ENCODE data around the gene NLRP6.
A peak's percentile ranks its signal among the peaks of the same experiment; 100 is the strongest.

NLRP6 gene

GRCh38 chr11:292211-293121 lies 14.3 kb downstream of the NLRP6 start:
- H3K9me3 ChIP-seq (ENCODE audit: control insufficient read depth in 2 of 2, low read length in 2 of 2): no peaks in the 10 kb centered on the region

GRCh38 chr11:293271-293851 lies 15.2 kb downstream of the NLRP6 start:
- peaks cover 5 to 7% of the 10 kb centered on the region in 2 donors for H3K27me3 ChIP-seq (ENCODE audit: control insufficient read depth in 2 of 2, insufficient read depth in 2 of 2, low read length in 2 of 2)
- H3K9me3 ChIP-seq (ENCODE audit: control insufficient read depth in 2 of 2, low read length in 2 of 2): no peaks in the 10 kb centered on the region
- H3K36me3 ChIP-seq (ENCODE audit: control insufficient read depth in 2 of 2, insufficient read depth in 2 of 2, low read length in 2 of 2): no peaks in the 10 kb centered on the region
- no peak overlapping the region for H3K9ac ChIP-seq (ENCODE audit: low read depth in 1 of 2, low read length in 2 of 2)
- H3K27ac ChIP-seq (ENCODE audit: low read depth in 2 of 2, low read length in 2 of 2): no peak overlapping the region
- no peak overlapping the region for H3K4me3 ChIP-seq (ENCODE audit: low read length in 2 of 2)
- H3K4me1 ChIP-seq (ENCODE audit: control insufficient read depth in 2 of 2, insufficient read depth in 2 of 2, low read length in 2 of 2): peaks cover 7% of the 10 kb centered on the region in 2 donors

More at GRCh38 chr11:292211-293121, 14.3 kb downstream of the NLRP6 start:
- Histone ChIP-seq H3K4me1 (ENCODE audit: control insufficient read depth in 2 of 2, insufficient read depth in 2 of 2, low read length in 2 of 2) (peaks cover 12 to 14% of the 10 kb centered on the region in 2 donors), H3K27me3 (ENCODE audit: control insufficient read depth in 2 of 2, insufficient read depth in 2 of 2, low read length in 2 of 2) (peaks cover 2 to 10% of the 10 kb centered on the region in 2 donors), H3K27ac (ENCODE audit: low read depth in 2 of 2, low read length in 2 of 2) (no peak overlapping the region), H3K4me3 (ENCODE audit: low read length in 2 of 2) (no peak overlapping the region), H3K36me3 (ENCODE audit: control insufficient read depth in 2 of 2, insufficient read depth in 2 of 2, low read length in 2 of 2) (no peaks in the 10 kb centered on the region), H3K9ac (ENCODE audit: low read depth in 1 of 2, low read length in 2 of 2) (no peak overlapping the region)

GRCh38 chr11:293852-294661 lies 15.8 kb downstream of the NLRP6 start:
- H3K9me3 ChIP-seq (ENCODE audit: control insufficient read depth in 2 of 2, low read length in 2 of 2): no peaks in the 10 kb centered on the region
- no peak overlapping the region for H3K9ac ChIP-seq (ENCODE audit: low read depth in 1 of 2, low read length in 2 of 2)
- no peaks in the 10 kb centered on the region for H3K36me3 ChIP-seq (ENCODE audit: control insufficient read depth in 2 of 2, insufficient read depth in 2 of 2, low read length in 2 of 2)
- peaks cover 5 to 6% of the 10 kb centered on the region in 2 donors for H3K27me3 ChIP-seq (ENCODE audit: control insufficient read depth in 2 of 2, insufficient read depth in 2 of 2, low read length in 2 of 2)
- no peak overlapping the region for H3K27ac ChIP-seq (ENCODE audit: low read depth in 2 of 2, low read length in 2 of 2)
- H3K4me1 ChIP-seq (ENCODE audit: control insufficient read depth in 2 of 2, insufficient read depth in 2 of 2, low read length in 2 of 2): peaks cover 6% of the 10 kb centered on the region in 2 donors
- H3K4me3 ChIP-seq (ENCODE audit: low read length in 2 of 2): no peak overlapping the region

GRCh38 chr11:294780-295179 lies 16.6 kb downstream of the NLRP6 start:
- Histone ChIP-seq H3K4me3 (ENCODE audit: low read length in 2 of 2) (no peak overlapping the region), H3K27me3 (ENCODE audit: control insufficient read depth in 2 of 2, insufficient read depth in 2 of 2, low read length in 2 of 2) (peaks cover 5 to 6% of the 10 kb centered on the region in 2 donors)

GRCh38 chr11:295351-296170 lies 17.4 kb downstream of the NLRP6 start:
- no peak overlapping the region for H3K4me3 ChIP-seq (ENCODE audit: low read length in 2 of 2)
- no peak overlapping the region for H3K27ac ChIP-seq (ENCODE audit: low read depth in 2 of 2, low read length in 2 of 2)
- no peaks in the 10 kb centered on the region for H3K9me3 ChIP-seq (ENCODE audit: control insufficient read depth in 2 of 2, low read length in 2 of 2)
- no peaks in the 10 kb centered on the region for H3K4me1 ChIP-seq (ENCODE audit: control insufficient read depth in 2 of 2, insufficient read depth in 2 of 2, low read length in 2 of 2)
- peaks cover 9 to 12% of the 10 kb centered on the region in 2 donors for H3K27me3 ChIP-seq (ENCODE audit: control insufficient read depth in 2 of 2, insufficient read depth in 2 of 2, low read length in 2 of 2)
- no peaks in the 10 kb centered on the region for H3K36me3 ChIP-seq (ENCODE audit: control insufficient read depth in 2 of 2, insufficient read depth in 2 of 2, low read length in 2 of 2)
- H3K9ac ChIP-seq (ENCODE audit: low read depth in 1 of 2, low read length in 2 of 2): no peak overlapping the region

More at GRCh38 chr11:294780-295179, 16.6 kb downstream of the NLRP6 start:
- Histone ChIP-seq H3K36me3 (ENCODE audit: control insufficient read depth in 2 of 2, insufficient read depth in 2 of 2, low read length in 2 of 2) (no peaks in the 10 kb centered on the region), H3K9ac (ENCODE audit: low read depth in 1 of 2, low read length in 2 of 2) (no peak overlapping the region), H3K4me1 (ENCODE audit: control insufficient read depth in 2 of 2, insufficient read depth in 2 of 2, low read length in 2 of 2) (peaks cover 2% of the 10 kb centered on the region in 2 donors), H3K27ac (ENCODE audit: low read depth in 2 of 2, low read length in 2 of 2) (no peak overlapping the region), H3K9me3 (ENCODE audit: control insufficient read depth in 2 of 2, low read length in 2 of 2) (no peaks in the 10 kb centered on the region)

- H3K36me3 ChIP-seq (ENCODE audit: control insufficient read depth in 2 of 2, insufficient read depth in 2 of 2, low read length in 2 of 2): no peaks in the 10 kb centered on the region
- no peaks in the 10 kb centered on the region for H3K9me3 ChIP-seq (ENCODE audit: control insufficient read depth in 2 of 2, low read length in 2 of 2)
- no peak overlapping the region for H3K9ac ChIP-seq (ENCODE audit: low read depth in 1 of 2, low read length in 2 of 2)
- H3K4me1 ChIP-seq (ENCODE audit: control insufficient read depth in 2 of 2, insufficient read depth in 2 of 2, low read length in 2 of 2): no peaks in the 10 kb centered on the region
- H3K27ac ChIP-seq (ENCODE audit: low read depth in 2 of 2, low read length in 2 of 2): no peak overlapping the region
- H3K27me3 ChIP-seq (ENCODE audit: control insufficient read depth in 2 of 2, insufficient read depth in 2 of 2, low read length in 2 of 2): peaks cover 9 to 13% of the 10 kb centered on the region in 2 donors
- no peak overlapping the region for H3K4me3 ChIP-seq (ENCODE audit: low read length in 2 of 2)
These were observed 18.2 kb downstream of the NLRP6 start for GRCh38 chr11:296171-297050.

GRCh38 chr11:297051-297585 lies 18.9 kb downstream of the NLRP6 start:
- H3K4me3 ChIP-seq (ENCODE audit: low read length in 2 of 2): no peak overlapping the region
- H3K27ac ChIP-seq (ENCODE audit: low read depth in 2 of 2, low read length in 2 of 2): peak overlapping the region in 1 of 2 donors; percentile 4
- no peaks in the 10 kb centered on the region for H3K9me3 ChIP-seq (ENCODE audit: control insufficient read depth in 2 of 2, low read length in 2 of 2)
- H3K27me3 ChIP-seq (ENCODE audit: control insufficient read depth in 2 of 2, insufficient read depth in 2 of 2, low read length in 2 of 2): peaks cover 9 to 13% of the 10 kb centered on the region in 2 donors
- H3K4me1 ChIP-seq (ENCODE audit: control insufficient read depth in 2 of 2, insufficient read depth in 2 of 2, low read length in 2 of 2): no peaks in the 10 kb centered on the region
- H3K9ac ChIP-seq (ENCODE audit: low read depth in 1 of 2, low read length in 2 of 2): no peak overlapping the region
- no peaks in the 10 kb centered on the region for H3K36me3 ChIP-seq (ENCODE audit: control insufficient read depth in 2 of 2, insufficient read depth in 2 of 2, low read length in 2 of 2)

- H3K4me1 ChIP-seq (ENCODE audit: control insufficient read depth in 2 of 2, insufficient read depth in 2 of 2, low read length in 2 of 2): no peaks in the 10 kb centered on the region
These were observed 19.6 kb downstream of the NLRP6 start for GRCh38 chr11:297586-298405.

More at GRCh38 chr11:297586-298405, 19.6 kb downstream of the NLRP6 start:
- Histone ChIP-seq H3K36me3 (ENCODE audit: control insufficient read depth in 2 of 2, insufficient read depth in 2 of 2, low read length in 2 of 2) (no peaks in the 10 kb centered on the region), H3K27me3 (ENCODE audit: control insufficient read depth in 2 of 2, insufficient read depth in 2 of 2, low read length in 2 of 2) (peaks cover 9 to 13% of the 10 kb centered on the region in 2 donors), H3K9ac (ENCODE audit: low read depth in 1 of 2, low read length in 2 of 2) (no peak overlapping the region), H3K9me3 (ENCODE audit: control insufficient read depth in 2 of 2, low read length in 2 of 2) (no peaks in the 10 kb centered on the region), H3K27ac (ENCODE audit: low read depth in 2 of 2, low read length in 2 of 2) (peak overlapping the region; percentile 4 to 18), H3K4me3 (ENCODE audit: low read length in 2 of 2) (no peak overlapping the region)
